CD14-positive monocyte (primary cell): ENCODE measurements around the gene UBE2E2. TPM values are rescaled to one million over a fixed set of nuclear protein-coding genes. Genes with fewer than 3 reads are reported as not detected.

Experiments used
- DNase-seq, 3 donors: peaks; one replicate each; pipeline ENCODE4 v3.0.0-alpha.2; 2011 to 2022
- H2AFZ ChIP-seq: 2 replicates; pipeline ENCODE4 v1.6.0; 2012; ENCODE audit warnings: mild to moderate bottlenecking, low read depth, low read length, inconsistent platforms; ENCODE audit not compliant: insufficient read depth, poor library complexity, severe bottlenecking
- H3K27ac ChIP-seq, 2 donors: 1 replicate in 1 of 2; 2 replicates in 1 of 2; pipeline ENCODE4 v1.5.1; 2012 to 2013; ENCODE audit warnings: low read length in 2 of 2, control low read depth in 1 of 2, inconsistent platforms in 1 of 2, low read depth in 1 of 2, mild to moderate bottlenecking in 1 of 2
- H3K27me3 ChIP-seq, 2 donors: one replicate each; pipeline versions ENCODE4 v1.6.0 to v1.6.1; 2011 to 2013; ENCODE audit warnings: low read length in 2 of 2; ENCODE audit not compliant: control insufficient read depth in 2 of 2, insufficient read depth in 2 of 2
- H3K36me3 ChIP-seq, 2 donors: replicated peaks in 1 of 2; 1 replicate in 1 of 2; 2 replicates in 1 of 2; pipeline versions ENCODE4 v1.5.1 to v1.6.1; 2012 to 2013; ENCODE audit warnings: low read length in 2 of 2, control low read depth in 1 of 2, inconsistent platforms in 1 of 2, mild to moderate bottlenecking in 1 of 2; ENCODE audit not compliant: insufficient read depth in 2 of 2, control insufficient read depth in 1 of 2
- H3K4me1 ChIP-seq, 2 donors: 1 replicate in 1 of 2; 2 replicates in 1 of 2; pipeline versions ENCODE4 v1.5.1 to v1.6.1; 2012 to 2013; ENCODE audit warnings: low read length in 2 of 2, control low read depth in 1 of 2, inconsistent platforms in 1 of 2, mild to moderate bottlenecking in 1 of 2, moderate library complexity in 1 of 2; ENCODE audit not compliant: insufficient read depth in 2 of 2, control insufficient read depth in 1 of 2
- H3K4me2 ChIP-seq: replicated peaks from 2 replicates; pipeline ENCODE3; 2012; ENCODE audit warnings: low read length, moderate library complexity, mild to moderate bottlenecking; ENCODE audit not compliant: poor library complexity, severe bottlenecking; ENCODE audit errors: extremely low read depth
- H3K4me3 ChIP-seq, 3 experiments: fragments of 200-600 bp in 1 of 3; sonication (generic) in 1 of 3; replicated peaks in 1 of 3; 1 replicate in 2 of 3; 2 replicates in 1 of 3; pipeline ENCODE4 v1.5.1; 2011 to 2013; ENCODE audit warnings: low read length in 3 of 3, mild to moderate bottlenecking in 3 of 3, control low read depth in 2 of 3, low read depth in 2 of 3, inconsistent platforms in 1 of 3, moderate library complexity in 1 of 3
- H3K79me2 ChIP-seq: 2 replicates; pipeline ENCODE4 v1.6.0; 2012; ENCODE audit warnings: mild to moderate bottlenecking, control low read depth, inconsistent platforms, low read length, moderate library complexity; ENCODE audit not compliant: insufficient read depth
- H3K9ac ChIP-seq: 2 replicates; pipeline ENCODE4 v1.6.0; 2017; ENCODE audit warnings: low read length, mild to moderate bottlenecking; ENCODE audit not compliant: insufficient read depth, poor library complexity, severe bottlenecking
- H3K9me3 ChIP-seq, 2 donors: replicated peaks in 1 of 2; 1 replicate in 1 of 2; 2 replicates in 1 of 2; pipeline versions ENCODE4 v1.5.1 to v1.6.1; 2012 to 2013; ENCODE audit warnings: low read length in 2 of 2, control low read depth in 1 of 2; ENCODE audit not compliant: control insufficient read depth in 1 of 2, insufficient read depth in 1 of 2
- H4K20me1 ChIP-seq: 2 replicates; pipeline ENCODE4 v1.6.0; 2012; ENCODE audit warnings: mild to moderate bottlenecking, low read length, control low read depth, moderate library complexity; ENCODE audit not compliant: insufficient read depth
- H3K27ac Mint-ChIP-seq, 7 donors: one replicate each; pipeline ENCODE4 v1.8.0; 2020; ENCODE audit warnings: mild to moderate bottlenecking in 7 of 7, mixed read lengths in 7 of 7, moderate library complexity in 6 of 7, inconsistent platforms in 2 of 7
- H3K27me3 Mint-ChIP-seq, 3 donors: one replicate each; pipeline ENCODE4 v1.8.0; 2021 to 2022; ENCODE audit warnings: low read depth in 3 of 3, mild to moderate bottlenecking in 3 of 3, mixed read lengths in 3 of 3, moderate library complexity in 3 of 3, inconsistent platforms in 1 of 3
- H3K36me3 Mint-ChIP-seq, 2 donors: one replicate each; pipeline ENCODE4 v1.8.0; 2020; ENCODE audit warnings: mixed read lengths in 2 of 2, inconsistent platforms in 1 of 2, mild to moderate bottlenecking in 1 of 2
- H3K4me1 Mint-ChIP-seq: one replicate; pipeline ENCODE4 v1.8.0; 2020; ENCODE audit warnings: mild to moderate bottlenecking, mixed read lengths
- H3K4me3 Mint-ChIP-seq, 2 donors: one replicate each; pipeline ENCODE4 v1.8.0; 2020; ENCODE audit warnings: mild to moderate bottlenecking in 2 of 2, mixed read lengths in 2 of 2, moderate library complexity in 1 of 2
- H3K9me3 Mint-ChIP-seq, 7 donors: one replicate each; pipeline ENCODE4 v1.8.0; 2020 to 2022; ENCODE audit warnings: mixed read lengths in 7 of 7, mild to moderate bottlenecking in 6 of 7, moderate library complexity in 6 of 7, inconsistent platforms in 2 of 7
- CTCF ChIP-seq: fragments of 200-600 bp; IDR thresholded peaks from one replicate; pipeline ENCODE4 v1.8.0; 2022; ENCODE audit warnings: antibody characterized with exemption, mild to moderate bottlenecking
- WGBS: methylation state at CpG from one replicate; pipeline ENCODE4 v1.1.5; 2013; ENCODE audit warnings: missing lambda C conversion rate; ENCODE audit not compliant: insufficient coverage; 5-methylcytosine and 5-hydroxymethylcytosine counted together
- intact Hi-C, 2 donors: fragments of 100-400 bp; cut with micrococcal nuclease; formaldehyde crosslinking; loops; one replicate each; pipeline versions ENCODE4 v1.15.0 to v1.15.1; 2023
- polyA plus RNA-seq, 3 donors: library from polyadenylated mRNA; depleted of rRNA in 1 of 3; unstranded in 2 of 3; stranded (reverse) in 1 of 3; fragments of 300-500 nt in 2 of 3; fragments of >200 nt in 1 of 3; fragmentation: Illumina TruSeq in 2 of 3; gene quantifications; 1 replicate in 2 of 3; 2 replicates in 1 of 3; pipeline ENCODE4 v1.2.3, GENCODE V29; 2012 to 2021

The UBE2E2 gene
- polyA plus RNA-seq, 3 donors: 25.8 to 78.0 (median 66.3) TPM

DNA sequence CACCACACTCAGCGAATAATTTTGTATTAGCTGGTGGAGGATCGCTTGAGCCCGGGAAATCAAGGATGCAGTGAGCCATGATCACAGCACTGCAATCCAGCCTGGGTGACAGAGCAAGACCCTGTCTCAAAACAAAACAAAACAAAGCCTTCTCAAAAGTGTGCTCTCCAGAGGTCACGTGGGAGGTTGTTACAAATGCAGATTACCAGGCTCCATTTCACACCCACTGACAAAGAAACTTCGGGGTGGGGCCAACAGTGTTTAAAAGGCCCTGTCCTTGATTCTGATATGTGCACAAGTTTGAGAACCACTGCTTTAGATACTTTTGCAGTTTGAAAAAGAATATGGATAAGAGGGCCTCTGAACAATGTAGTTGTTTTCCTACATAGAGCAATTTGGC is 80.5 kb downstream of the UBE2E2 start:
- H3K4me2 ChIP-seq: no peak overlapping the region
- Mint-ChIP-seq H3K4me3 (no peak overlapping the region), H3K27me3 (peaks cover 0 to 2% (median 0%) of the 10 kb centered on the region in 3 donors), H3K36me3 (peaks cover 0 to 9% of the 10 kb centered on the region in 2 donors), H3K4me1 (peaks cover 1% of the 10 kb centered on the region), H3K9me3 (peaks cover 10 to 17% (median 13%) of the 10 kb centered on the region in 7 donors), H3K27ac (no peak overlapping the region)
- TF ChIP-seq CTCF: no peak
- no peak overlapping the region for H3K27ac ChIP-seq
- H3K27me3 ChIP-seq: no peaks in the 10 kb centered on the region
- no peaks in the 10 kb centered on the region for H3K4me1 ChIP-seq
- H4K20me1 ChIP-seq: peaks cover 55% of the 10 kb centered on the region
- no peak overlapping the region for H2AFZ ChIP-seq
- no peak overlapping the region for H3K4me3 ChIP-seq
- no peaks in the 10 kb centered on the region for H3K36me3 ChIP-seq
- WGBS: 100% methylated on average over 3 of the region's 5 CpGs
- H3K9ac ChIP-seq: no peak overlapping the region
- DNase-seq: no peak
- peaks cover 6% of the 10 kb centered on the region for H3K79me2 ChIP-seq
- peaks cover 3 to 15% of the 10 kb centered on the region in 2 donors for H3K9me3 ChIP-seq
- intact Hi-C loops: no loop called here

GRCh38 chr3:23288286-23288685 is 85.2 kb downstream of the UBE2E2 start:
- no peak overlapping the region for H2AFZ ChIP-seq
- H3K79me2 ChIP-seq: peaks cover 19% of the 10 kb centered on the region
- no peaks in the 10 kb centered on the region for H3K4me1 Mint-ChIP-seq
- H3K36me3 ChIP-seq: no peaks in the 10 kb centered on the region
- peaks cover 58% of the 10 kb centered on the region for H4K20me1 ChIP-seq
- no CpG with 5 or more reads among the region's 1 CpG for WGBS
- H3K9me3 Mint-ChIP-seq: peaks cover 10 to 17% (median 13%) of the 10 kb centered on the region in 7 donors
- no peak overlapping the region for H3K27ac Mint-ChIP-seq
- H3K36me3 Mint-ChIP-seq: peaks cover 0 to 9% of the 10 kb centered on the region in 2 donors
- no peak for TF ChIP-seq CTCF
- H3K4me3 ChIP-seq: no peak overlapping the region
- no peak overlapping the region for H3K9ac ChIP-seq
- no peak overlapping the region for H3K4me3 Mint-ChIP-seq
- peaks cover 0 to 2% (median 0%) of the 10 kb centered on the region in 3 donors for H3K27me3 Mint-ChIP-seq
- peaks cover 3 to 15% of the 10 kb centered on the region in 2 donors for H3K9me3 ChIP-seq
- H3K27ac ChIP-seq: no peak overlapping the region
- DNase-seq: no peak
- H3K27me3 ChIP-seq: no peaks in the 10 kb centered on the region
- H3K4me1 ChIP-seq: no peaks in the 10 kb centered on the region
- H3K4me2 ChIP-seq: no peak overlapping the region
- intact Hi-C loops: no loop called here
